ENCODE results near the gene UCHL3.
"Not testable (repeated sequence)": the region's sequence is repeated elsewhere in the genome, so short reads cannot be mapped to it uniquely, and the experiment has no call there.

The UCHL3 gene

DNA sequence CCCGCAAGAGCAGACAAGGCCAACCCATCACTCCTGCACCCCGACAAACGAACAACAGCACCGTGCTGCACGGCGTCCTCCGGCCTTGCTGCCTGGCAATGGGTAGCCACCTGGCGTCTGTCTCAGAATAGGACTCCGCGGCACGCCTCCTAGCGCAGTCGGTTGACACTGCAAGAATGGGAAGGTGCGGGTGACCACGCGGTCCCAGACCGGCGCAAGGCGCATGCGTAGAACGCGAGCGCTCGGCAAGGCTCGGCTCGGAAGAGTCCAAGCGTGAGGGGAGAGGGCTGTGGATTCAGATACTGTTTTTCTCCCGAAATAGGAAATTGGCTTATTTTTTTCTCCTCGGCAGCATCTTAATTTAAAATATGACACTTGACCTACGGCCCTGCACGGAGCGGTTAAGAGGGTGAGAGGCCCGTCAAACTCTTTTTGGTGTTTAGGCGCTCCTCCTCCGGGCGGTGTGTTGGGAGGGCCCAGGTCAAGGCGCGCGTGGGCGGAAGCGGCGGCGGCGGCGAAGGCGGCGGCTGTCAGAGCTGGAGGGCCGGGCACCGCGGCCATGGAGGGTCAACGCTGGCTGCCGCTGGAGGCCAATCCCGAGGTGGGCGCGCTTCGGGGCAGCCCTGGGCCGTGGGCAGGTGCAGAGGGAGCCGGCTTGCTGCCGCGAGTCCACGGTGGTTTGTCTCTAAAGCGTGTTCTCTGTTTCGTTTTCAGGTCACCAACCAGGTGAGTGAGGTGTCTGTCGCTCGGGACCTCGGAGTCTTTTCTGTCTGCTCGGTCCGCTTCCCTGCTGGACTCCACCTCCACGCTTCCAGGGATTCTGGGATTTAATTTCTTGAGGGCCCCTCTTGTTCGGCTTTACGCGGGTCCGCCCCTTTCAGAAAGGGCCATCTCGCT is at the start of gene UCHL3:
TSS of gene UCHL3 (plus strand) at position 530 of the 897 bp plus-strand sequence. CDS start at position 560, 30 bp downstream.
- DNase-seq (ENCODE audit: low read depth in 3 of 3, low spot score in 1 of 3): peak; percentile 93 to 96 (median 95)

DNA sequence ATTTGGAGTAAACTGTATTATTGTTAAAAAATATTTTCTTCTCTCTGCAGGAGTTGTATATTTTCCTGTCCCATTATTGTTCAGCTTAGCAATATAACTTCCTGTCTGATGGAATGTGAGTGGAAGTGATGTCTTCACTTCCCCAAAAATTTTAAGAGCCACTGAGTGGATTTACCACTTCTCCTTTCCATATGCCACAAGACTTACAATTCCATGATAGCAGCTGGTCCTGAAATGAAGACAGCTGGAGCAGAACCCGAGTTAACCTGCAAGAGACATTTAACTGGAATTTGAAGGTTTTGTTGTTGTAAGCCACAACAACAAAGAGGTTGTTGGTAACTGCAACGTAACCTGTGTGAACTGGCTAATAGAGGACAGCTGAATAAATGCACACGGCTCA is 44.3 kb upstream of the UCHL3 start:
- DNase-seq (ENCODE audit: low read depth in 3 of 3, low spot score in 1 of 3): no peak

DNA sequence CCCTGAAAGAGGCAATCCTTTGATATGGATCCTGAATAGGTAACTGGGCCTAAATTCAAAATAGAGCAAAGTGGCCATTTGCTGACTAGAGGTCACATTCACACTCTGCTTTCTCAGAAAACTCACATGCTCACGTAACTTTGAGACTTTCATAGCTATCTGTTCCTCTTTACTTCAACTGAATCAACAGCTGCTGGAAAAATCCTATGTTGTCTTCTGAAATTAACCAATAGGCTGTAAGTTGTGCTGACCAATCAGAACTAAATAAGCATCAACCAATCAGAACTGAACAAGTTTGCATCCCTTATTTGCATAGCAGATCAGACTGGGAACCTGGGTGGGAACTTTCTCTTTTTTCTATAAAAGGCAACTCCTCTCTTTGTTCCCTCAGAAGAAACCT is 43.6 kb upstream of the UCHL3 start:
- DNase-seq (ENCODE audit: low read depth in 3 of 3, low spot score in 1 of 3): no peak

DNA sequence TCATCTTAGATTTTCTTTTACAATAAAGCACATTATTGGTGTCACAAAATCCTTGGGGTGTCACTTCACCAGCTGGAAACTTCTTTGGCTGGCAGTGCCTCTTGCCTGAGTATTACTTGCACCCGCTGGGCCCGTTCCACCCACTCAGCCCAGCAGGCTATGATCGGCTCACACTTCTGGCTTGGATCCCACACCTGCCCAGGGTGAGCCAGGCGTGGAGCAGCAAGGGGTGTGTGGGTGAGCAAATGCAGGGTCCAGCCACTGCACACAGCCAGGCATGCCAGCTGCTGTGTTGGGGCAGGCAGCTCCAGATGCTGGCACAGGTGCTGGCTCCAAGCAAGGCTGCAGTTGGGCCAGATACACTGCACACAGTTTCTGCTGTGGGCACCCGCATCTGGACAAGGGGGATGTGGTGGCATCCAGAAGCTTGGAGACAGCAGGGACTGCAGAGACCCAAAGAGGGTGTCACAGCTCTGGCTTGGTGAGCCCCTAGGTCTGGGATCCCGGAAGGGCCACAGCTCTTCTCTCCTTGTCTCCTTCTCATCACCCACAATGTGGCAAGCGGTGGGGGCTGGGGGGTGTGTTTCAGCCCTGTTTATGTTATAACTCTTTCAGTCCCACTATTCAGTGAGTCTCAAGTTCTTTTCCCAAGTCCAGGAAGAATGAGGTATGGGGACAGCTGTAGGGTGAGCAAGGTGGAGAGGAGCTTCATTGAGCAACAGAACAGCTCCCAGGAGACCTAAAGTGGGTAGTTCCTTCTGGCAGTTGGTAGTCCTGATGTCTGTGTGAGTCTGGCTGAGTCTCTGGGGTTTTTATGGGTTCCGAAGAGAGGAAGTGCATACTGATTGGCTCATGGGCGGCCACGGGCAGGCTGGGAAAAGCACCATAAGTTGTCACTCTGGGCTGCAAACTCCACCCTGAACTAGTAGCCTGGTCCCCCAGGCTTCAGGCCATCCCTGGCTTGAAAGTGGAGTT is 42.3 kb upstream of the UCHL3 start:
- DNase-seq (ENCODE audit: low read depth in 3 of 3, low spot score in 1 of 3): no peak

DNA sequence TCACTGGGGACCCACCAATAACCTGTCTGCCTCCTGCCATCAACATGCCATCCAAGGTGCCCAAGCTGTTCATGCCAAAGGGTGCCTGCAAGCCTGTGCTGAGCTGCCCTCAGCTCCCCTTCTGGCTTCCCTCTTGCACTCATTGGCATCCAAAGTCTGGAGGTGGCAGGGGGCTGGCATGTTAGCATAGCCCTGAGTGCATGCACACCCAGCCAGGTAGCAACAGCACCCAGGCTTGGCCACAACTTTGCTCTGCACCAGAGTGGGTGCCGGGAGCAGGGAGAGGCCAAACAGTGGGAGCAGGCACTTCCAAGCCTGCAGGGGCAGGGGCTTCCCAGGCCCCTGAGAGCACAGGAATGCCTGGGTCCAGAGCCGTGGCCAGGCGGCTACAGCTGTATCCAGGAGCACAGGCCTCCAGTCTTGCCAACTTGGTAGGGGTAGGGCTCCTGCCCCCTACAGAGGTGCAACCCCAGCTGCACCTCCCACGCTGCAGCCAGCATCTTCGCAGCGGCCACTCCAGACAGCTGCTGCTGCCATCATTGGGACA is 41.5 kb upstream of the UCHL3 start:
- DNase-seq (ENCODE audit: low read depth in 3 of 3, low spot score in 1 of 3): no peak

DNA sequence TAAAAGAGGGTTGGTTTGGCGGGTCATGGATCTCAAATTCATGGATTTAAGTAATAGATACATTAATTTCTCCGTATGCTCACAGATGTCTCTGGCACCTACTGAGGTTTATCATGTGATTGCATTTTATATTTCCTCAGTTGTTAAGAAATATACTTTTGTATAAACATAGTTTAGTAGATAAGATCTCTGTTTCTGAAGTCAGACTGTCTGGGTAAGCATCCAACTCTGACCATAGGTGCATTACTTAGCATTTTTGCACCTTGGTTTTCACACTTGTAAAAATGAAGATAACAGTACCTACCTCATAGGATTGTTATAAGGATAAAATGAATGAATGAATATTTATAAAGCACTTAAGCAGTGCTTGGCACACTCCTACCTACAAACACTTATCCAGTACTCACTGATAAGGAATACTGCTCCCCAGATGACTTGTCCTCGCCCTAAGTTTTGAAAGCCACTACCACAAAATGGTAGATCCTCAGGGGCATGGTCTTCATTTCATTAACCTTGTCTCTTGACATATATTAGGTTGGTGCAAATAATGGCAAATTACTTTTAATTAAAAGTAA is 38.5 kb upstream of the UCHL3 start:
- no peak for DNase-seq (ENCODE audit: low read depth in 3 of 3, low spot score in 1 of 3)

DNA sequence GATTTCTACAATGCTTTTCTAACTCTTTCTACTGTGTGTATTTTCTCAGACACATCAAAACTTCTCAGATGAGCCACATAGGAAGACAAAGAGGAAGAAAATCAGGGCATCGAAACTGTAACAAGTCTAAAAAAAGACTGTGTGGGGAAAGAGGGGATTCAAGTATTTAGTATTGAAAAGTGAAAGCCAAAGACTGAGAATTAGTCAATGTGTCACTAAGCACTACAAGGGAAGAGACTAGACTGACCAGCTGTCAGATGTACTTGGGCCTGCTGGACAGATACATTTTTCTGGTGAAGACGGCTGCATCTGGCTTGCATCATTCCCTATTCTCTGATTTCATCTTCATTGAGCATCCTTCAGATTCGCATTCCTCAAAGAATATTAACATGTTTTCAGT is 37.3 kb upstream of the UCHL3 start:
- DNase-seq (ENCODE audit: low read depth in 3 of 3, low spot score in 1 of 3): no peak

DNA sequence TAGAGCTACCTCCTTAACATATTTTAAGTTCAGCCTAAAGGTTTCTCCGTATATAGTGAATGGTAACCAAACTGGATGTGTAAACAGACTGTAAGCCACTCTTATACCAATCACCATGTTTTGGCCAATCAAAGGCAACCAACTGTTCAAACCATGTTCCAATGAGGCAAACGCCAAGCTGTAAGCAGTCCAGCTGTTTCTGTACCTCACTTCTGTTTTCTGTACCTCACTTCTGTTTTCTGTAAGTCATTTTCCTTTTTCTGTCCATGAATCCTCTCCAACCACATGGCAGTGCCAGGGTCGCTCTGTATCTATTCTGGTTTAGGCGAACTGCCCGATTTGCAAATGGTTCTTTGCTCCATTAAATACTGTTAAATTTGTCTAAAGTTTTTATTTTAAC is 36.3 kb upstream of the UCHL3 start:
- no peak for DNase-seq (ENCODE audit: low read depth in 3 of 3, low spot score in 1 of 3)

DNA sequence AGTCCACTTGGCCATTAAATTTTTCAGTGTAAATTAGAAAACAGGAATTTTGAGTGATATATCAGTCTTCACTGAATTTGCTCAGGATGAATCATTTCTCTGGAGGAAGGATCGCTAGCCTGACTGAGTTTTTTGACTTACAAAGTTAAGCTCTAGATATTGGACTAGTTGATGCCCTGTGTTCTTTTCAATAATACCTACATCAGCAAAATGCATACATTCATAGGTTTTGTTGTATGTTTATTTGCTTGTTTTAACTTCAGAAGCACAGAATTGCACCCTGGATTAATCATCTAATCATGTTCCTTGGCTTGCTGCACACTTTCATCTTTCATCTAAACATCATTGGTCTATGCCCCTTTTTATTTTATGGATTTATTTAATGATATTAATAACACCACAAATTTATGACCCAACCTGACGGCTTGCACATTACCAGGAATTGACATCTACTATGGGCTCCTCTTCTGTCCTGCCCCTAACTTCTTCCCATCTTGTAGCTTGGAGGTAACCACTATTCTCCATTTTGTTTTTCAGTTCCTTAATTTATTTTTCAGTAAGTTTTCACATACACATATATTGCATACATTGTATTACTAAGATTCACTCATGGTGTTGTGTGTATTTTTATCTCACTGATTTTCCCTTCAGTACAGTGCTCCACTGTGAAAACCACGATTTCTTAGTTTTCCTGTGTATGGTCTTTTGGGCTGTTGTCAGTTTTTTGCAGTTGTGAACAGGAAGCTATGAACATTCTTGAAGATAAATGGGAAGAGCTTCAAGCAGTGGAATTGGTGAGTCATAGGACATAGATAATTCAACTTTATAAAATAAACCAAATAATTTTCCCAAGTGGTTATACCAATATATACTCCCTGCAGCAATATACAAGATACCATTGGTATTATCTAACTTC is 35.3 kb upstream of the UCHL3 start:
- no peak for DNase-seq (ENCODE audit: low read depth in 3 of 3, low spot score in 1 of 3)

DNA sequence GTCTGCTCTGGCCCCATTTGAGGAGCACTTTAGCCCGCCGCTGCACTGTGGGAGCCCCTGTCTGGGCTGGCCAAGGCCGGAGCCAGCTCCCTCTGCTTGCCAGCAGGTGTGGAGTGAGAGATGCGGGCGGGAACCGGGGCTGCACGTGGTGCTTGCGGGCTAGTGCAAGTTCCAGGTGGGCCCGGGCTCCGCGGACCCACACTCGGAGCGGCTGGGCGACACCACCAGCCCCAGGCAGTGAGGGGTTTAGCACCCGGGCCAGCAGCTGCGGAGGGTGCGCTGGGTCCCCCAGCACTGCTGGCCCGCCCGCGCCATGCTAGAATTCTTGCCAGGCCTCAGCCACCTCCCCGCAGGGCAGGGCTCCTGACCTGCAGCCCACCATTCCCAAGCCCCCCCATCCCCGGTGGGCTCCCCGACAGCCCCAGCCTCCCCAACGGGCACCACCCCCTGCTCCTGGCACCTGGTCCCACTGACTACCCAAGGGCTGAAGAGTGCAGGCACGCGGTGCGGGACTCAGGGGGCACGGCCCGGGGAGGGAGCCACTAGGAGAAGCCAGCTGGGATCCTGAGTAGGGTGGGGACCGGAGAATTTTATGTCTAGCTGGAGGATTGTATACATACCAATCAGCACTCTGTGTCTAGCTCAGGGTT is 31.0 kb upstream of the UCHL3 start:
- no peak for DNase-seq (ENCODE audit: low read depth in 3 of 3, low spot score in 1 of 3)

DNA sequence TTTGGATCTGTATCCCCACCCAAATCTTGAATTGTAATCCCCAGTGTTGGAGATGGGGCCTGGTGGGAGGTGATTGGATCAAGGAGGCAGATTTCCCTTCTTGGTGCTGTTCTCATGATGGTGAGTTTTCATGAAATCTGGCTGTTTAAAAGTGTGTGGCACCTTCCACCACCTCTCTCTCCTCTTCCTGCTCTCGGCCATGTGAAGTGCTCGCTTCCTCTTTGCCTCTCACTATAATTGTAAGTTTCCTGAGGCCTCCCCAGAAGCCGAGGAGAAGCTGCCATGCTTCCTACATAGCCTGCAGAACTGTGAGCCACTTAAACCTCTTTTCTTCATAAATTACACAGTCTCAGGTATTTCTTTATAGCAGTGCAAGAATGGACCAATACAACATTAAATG is 27.6 kb upstream of the UCHL3 start:
- no peak for DNase-seq (ENCODE audit: low read depth in 3 of 3, low spot score in 1 of 3)

DNA sequence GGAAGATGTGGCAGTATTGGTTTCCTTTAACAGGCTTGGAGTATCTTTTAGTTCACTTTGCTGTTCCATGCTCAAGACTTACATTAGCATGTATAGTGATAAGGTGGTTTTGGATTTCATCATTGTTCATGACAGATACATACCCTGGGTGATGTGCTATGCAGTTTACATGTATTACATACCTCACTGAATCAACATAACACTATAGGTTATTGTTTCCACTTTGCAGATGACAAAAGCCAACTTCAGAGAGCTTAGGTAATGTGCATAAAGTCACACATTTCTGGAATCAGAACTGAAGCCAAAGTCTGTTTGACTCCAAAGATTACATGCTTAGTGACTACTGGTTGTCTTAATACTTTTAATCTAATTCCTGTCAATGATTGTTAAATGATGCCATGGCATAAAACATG is 19.0 kb upstream of the UCHL3 start:
- DNase-seq (ENCODE audit: low read depth in 3 of 3, low spot score in 1 of 3): no peak

DNA sequence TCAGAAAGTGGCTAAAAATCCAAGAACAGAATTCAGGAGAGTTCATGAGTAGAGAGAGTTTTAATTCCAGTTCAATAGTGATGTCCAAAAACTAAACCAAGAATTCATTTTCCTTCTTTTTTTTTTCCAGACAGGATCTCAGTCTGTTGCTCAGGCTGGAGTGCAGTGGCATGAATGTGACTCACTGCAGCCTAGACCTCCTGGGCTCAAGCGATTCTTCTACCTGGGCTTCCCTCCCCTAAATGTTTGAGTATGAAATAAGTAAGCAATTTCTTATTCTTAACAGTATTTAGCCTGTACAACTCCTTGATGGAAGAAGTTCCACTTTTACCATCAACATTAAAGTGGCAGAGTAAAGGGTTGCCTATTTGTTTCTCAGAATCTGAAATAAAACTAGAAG is 15.7 kb upstream of the UCHL3 start:
- DNase-seq (ENCODE audit: low read depth in 3 of 3, low spot score in 1 of 3): no peak

DNA sequence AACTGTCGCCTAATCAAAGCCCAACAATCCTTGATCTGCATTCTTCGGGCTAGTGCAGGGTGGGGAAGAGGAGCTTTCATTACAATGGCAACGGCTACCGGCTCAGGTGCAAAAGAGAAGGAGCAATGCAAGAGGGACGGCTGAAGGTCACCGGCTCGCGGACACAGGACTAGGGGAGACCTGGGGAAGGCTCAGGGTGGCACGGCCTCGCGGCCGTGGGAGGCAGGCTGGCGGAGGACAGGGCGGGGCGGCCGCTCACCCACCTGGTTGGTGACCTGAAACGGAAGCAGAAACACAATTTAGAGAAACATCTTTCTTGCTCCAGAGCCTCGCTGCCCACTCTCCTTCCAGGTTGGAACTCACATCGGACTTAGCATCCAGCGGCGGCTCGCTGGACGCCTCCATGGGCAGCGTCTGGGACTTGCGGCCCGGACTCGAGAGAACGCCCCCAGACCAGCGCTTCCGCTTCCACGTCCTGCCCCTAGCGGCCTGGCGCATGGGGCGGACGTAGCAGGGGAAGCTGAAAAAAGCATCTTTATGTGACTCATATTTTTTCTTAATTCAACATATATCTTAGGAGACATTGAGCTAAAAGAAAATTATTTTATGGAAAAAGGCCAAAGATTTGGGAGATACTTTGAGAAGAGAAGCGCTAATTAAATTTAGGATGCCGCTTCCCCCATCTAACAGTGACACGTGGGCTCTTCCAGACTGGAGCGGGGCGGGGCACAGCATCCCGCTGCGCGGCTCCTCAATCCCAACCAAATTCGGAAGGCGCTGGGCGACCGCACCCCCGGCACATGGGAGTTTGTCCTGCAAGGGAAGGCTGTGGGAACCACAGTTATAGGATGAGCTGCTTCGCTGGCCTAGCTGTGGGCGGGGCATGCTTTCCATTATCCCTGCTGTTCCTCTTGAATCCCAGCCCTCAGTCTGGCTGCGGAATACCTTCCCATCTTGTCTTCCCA is 11.9 kb upstream of the UCHL3 start, which contains the start of gene COMMD6:
TSS of gene COMMD6 (minus strand) at position 441 of the 965 bp plus-strand sequence. CDS start at position 405, 36 bp downstream.
- peak in 2 of 3 donors; percentile 35 to 54 for DNase-seq (ENCODE audit: low read depth in 3 of 3, low spot score in 1 of 3)

DNA sequence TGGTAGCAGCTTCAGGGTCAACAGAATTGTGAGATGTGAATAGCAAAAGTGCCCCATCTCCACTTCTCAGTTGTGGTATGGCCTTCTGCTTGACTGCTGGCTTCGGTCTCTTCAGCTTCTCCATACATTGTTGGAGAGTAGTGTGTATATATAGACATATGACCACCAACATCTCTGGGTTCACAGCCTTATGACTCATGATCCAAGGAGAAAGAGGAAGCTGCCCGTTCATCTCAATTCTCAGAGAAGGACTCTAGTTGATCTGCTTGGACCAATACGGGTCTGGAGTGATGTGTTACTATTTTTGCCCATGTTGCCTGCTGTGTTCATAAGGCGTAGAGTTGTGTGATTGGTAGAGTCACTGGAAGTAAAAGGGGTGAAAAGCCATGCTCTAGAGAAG is 8.3 kb upstream of the UCHL3 start:
- DNase-seq (ENCODE audit: low read depth in 3 of 3, low spot score in 1 of 3): no peak

DNA sequence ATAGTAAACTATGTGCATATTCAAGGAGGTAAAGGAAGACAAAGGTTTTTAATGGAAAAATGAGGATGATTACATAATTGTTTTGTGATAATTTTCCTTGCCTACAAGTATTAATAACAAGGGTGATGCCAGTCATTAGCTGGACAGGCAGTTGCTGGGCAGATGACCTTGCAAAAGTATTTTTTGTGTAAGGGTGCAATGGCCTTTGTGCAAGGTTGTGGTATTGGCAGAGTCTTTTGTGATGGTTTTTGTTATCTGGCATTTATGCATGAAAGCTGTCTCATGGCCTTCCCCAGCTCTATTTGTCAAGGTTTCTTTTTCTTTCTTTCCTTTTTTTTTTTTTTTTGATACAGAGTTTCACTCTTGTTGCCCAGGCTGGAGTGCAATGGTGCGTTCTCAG is 7.6 kb upstream of the UCHL3 start:
- DNase-seq (ENCODE audit: low read depth in 3 of 3, low spot score in 1 of 3): no peak

DNA sequence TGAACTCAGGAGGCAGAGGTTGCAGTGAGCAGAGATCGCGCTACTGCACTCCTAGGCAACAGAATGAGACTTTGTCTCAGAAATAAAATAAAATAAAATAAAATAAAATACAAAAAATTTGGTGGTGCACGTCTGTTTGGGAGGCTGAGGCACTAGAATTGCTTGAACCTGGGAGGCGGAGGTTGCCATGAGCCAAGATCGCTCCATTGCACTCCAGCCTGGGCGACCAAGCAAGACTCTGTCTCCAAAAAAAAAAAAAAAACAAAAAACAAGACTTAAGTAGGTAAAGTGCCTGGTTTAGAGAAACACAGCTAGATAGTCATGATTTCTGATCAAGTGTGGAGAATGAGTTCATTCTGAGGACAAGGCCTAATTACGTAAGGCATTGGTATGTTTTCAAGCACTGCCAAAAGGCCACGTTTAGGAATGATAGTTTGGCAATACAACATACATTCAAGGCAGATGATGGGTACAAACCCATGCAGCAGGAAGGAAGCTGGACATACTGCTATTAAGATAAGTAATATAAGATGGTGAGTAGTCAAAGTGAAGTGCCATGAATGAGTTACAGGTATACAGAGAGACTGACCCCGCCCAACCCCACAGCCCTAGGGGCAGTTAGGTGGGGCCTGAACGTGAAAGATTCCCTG is 4.8 kb upstream of the UCHL3 start:
- no peak for DNase-seq (ENCODE audit: low read depth in 3 of 3, low spot score in 1 of 3)

DNA sequence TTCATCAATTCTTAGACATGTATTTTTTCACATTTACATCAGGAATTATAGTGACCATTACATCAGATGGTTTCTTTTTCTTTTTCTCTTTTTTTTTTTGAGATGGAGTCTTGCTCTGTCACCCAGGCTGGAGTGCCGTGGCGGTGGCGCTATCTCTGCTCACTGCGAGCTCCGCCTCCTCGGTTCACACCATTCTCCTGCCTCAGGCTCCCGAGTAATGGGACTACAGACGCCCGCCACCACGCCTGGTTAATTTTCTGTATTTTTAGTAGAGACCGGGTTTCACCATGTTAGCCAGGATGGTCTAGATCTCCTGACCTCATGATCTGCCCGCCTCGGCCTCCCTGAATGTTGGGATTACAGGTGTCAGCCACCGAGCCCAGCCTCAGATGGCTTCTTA is 4.2 kb upstream of the UCHL3 start:
- DNase-seq (ENCODE audit: low read depth in 3 of 3, low spot score in 1 of 3): not testable (repeated sequence)
